Liver (tissue), 3 donors: ENCODE results near the gene HCN2.

Experiments
- ATF3 ChIP-seq: IDR thresholded peaks from 2 replicates; pipeline ENCODE4 v1.6.1; 2016; ENCODE audit warnings: antibody characterized with exemption
- CTCF ChIP-seq: fragments of 150-350 bp; IDR thresholded peaks from 2 replicates; pipeline ENCODE4 v1.5.1; 2017; ENCODE audit warnings: improper control_type of control experiment, low read depth, low read length; ENCODE audit not compliant: missing input control
- EGR1 ChIP-seq, 2 donors: IDR thresholded peaks; 2 replicates each; pipeline ENCODE4 v1.6.1; 2016 to 2018; ENCODE audit warnings: antibody characterized with exemption in 2 of 2, low read depth in 2 of 2
- GABPA ChIP-seq, 2 donors: IDR thresholded peaks in 1 of 2; conservative IDR thresholded peaks in 1 of 2; 2 replicates each; pipeline ENCODE4 v1.6.1; 2016; ENCODE audit warnings: antibody characterized with exemption in 2 of 2, mild to moderate bottlenecking in 1 of 2, moderate library complexity in 1 of 2
- HNF4A ChIP-seq, 2 donors: conservative IDR thresholded peaks; 2 replicates each; pipeline ENCODE4 v1.6.1; 2016; ENCODE audit warnings: antibody characterized with exemption in 2 of 2, mild to moderate bottlenecking in 2 of 2
- JUND ChIP-seq, 2 donors: IDR thresholded peaks; 2 replicates each; pipeline ENCODE4 v1.6.1; 2016; ENCODE audit warnings: antibody characterized with exemption in 2 of 2
- MAX ChIP-seq: IDR thresholded peaks from 2 replicates; pipeline ENCODE4 v1.6.1; 2016; ENCODE audit warnings: antibody characterized with exemption
- REST ChIP-seq: IDR thresholded peaks from 2 replicates; pipeline ENCODE4 v1.6.1; 2016; ENCODE audit warnings: antibody characterized with exemption, mild to moderate bottlenecking
- SP1 ChIP-seq: IDR thresholded peaks from 2 replicates; pipeline ENCODE4 v1.6.1; 2018; ENCODE audit warnings: antibody characterized with exemption, mild to moderate bottlenecking
- TAF1 ChIP-seq: conservative IDR thresholded peaks from 2 replicates; pipeline ENCODE4 v1.6.1; 2016; ENCODE audit warnings: antibody characterized with exemption, mild to moderate bottlenecking
- YY1 ChIP-seq: IDR thresholded peaks from 2 replicates; pipeline ENCODE4 v1.6.1; 2016; ENCODE audit warnings: antibody characterized with exemption, mild to moderate bottlenecking
- ZBTB33 ChIP-seq: IDR thresholded peaks from 2 replicates; pipeline ENCODE4 v1.6.1; 2016; ENCODE audit warnings: antibody characterized with exemption
- donor health status: healthy.
- donor health status: healthy.

GRCh38 chr19:540867-541637, 48.6 kb upstream of the HCN2 start:
- no peak for TF ChIP-seq CTCF
- no peak for TF ChIP-seq EGR1 (IDR thresholded peaks at IDR 0.05; ENCODE audit: low read depth in 2 of 2)
- no peak for TF ChIP-seq ATF3
- no peak for TF ChIP-seq MAX
- TF ChIP-seq ZBTB33, result no peak
- no peak for TF ChIP-seq GABPA (IDR thresholded peaks at IDR 0.05 in 1 of 2, conservative IDR thresholded peaks at IDR 0.05 in 1 of 2)
- TF ChIP-seq JUND (IDR thresholded peaks at IDR 0.05), result no peak
- no peak for TF ChIP-seq YY1
- TF ChIP-seq TAF1, result no peak
- TF ChIP-seq HNF4A (conservative IDR thresholded peaks at IDR 0.05), result no peak
- no peak for TF ChIP-seq SP1
- TF ChIP-seq REST, result no peak
